Caco-2 (cell line): ENCODE results near the gene MED26. TPM values are rescaled to one million over a fixed set of nuclear protein-coding genes. Genes with fewer than 3 reads are reported as not detected.

Experiments
- BruUV-seq: library from RNA; stranded (reverse); fragments of 400-500 nt; replicated peaks from 2 replicates; lab custom pipeline; 2021; lab: Mats Ljungman, UMichigan
- CTCF ChIA-PET: fragments of 300-600 bp; sonication (Branson Sonifier 250); formaldehyde crosslinking; loops from one replicate; lab custom pipeline; 2022; ENCODE audit warnings: antibody characterized with exemption; lab: Charles Lee
- POLR2A ChIA-PET: fragments of 300-600 bp; sonication (Branson Sonifier 250); formaldehyde crosslinking; loops from one replicate; lab custom pipeline; 2022; ENCODE audit warnings: antibody characterized with exemption; lab: Charles Lee
- DNase-seq, 2 experiments: peaks; one replicate each; pipeline versions ENCODE4 v3.0.0 to v3.0.0-alpha.2; 2020 to 2022
- H3K27me3 ChIP-seq: replicated peaks from 2 replicates; pipeline ENCODE4 v1.6.0; 2011; ENCODE audit warnings: low read length; ENCODE audit not compliant: control insufficient read depth, insufficient read depth
- H3K36me3 ChIP-seq: 2 replicates; pipeline ENCODE4 v1.5.1; 2011; ENCODE audit warnings: low read length; ENCODE audit not compliant: control insufficient read depth, insufficient read depth
- H3K4me1 ChIP-seq: fragments of 250-450 bp; sonication (Bioruptor Pico); 2 replicates; pipeline ENCODE4 v1.5.1; 2020; ENCODE audit warnings: mild to moderate bottlenecking
- H3K4me3 ChIP-seq: 2 replicates; pipeline ENCODE4 v1.5.1; 2011; ENCODE audit warnings: low read depth, mild to moderate bottlenecking, control low read depth, low read length
- H3K9me3 ChIP-seq: fragments of 250-450 bp; sonication (Bioruptor Pico); 2 replicates; pipeline ENCODE4 v1.5.1; 2020; ENCODE audit warnings: mild to moderate bottlenecking, moderate library complexity
- H3K27ac Mint-ChIP-seq: one replicate; pipeline ENCODE4 v1.8.0; 2022; ENCODE audit warnings: mixed read lengths; ENCODE audit not compliant: unreplicated experiment
- H3K27me3 Mint-ChIP-seq: one replicate; pipeline ENCODE4 v1.8.0; 2022; ENCODE audit warnings: mixed read lengths; ENCODE audit not compliant: insufficient read depth, unreplicated experiment
- H3K36me3 Mint-ChIP-seq: one replicate; pipeline ENCODE4 v1.8.0; 2022; ENCODE audit warnings: mild to moderate bottlenecking, mixed read lengths; ENCODE audit not compliant: insufficient read depth, unreplicated experiment
- H3K4me1 Mint-ChIP-seq: one replicate; pipeline ENCODE4 v1.8.0; 2022; ENCODE audit warnings: low read depth, mixed read lengths; ENCODE audit not compliant: unreplicated experiment
- H3K4me3 Mint-ChIP-seq: one replicate; pipeline ENCODE4 v1.8.0; 2022; ENCODE audit warnings: mild to moderate bottlenecking, moderate library complexity, mixed read lengths; ENCODE audit not compliant: unreplicated experiment
- H3K9me3 Mint-ChIP-seq: one replicate; pipeline ENCODE4 v1.8.0; 2022; ENCODE audit warnings: mixed read lengths; ENCODE audit not compliant: unreplicated experiment
- CTCF ChIP-seq, 2 experiments: fragments of 200-600 bp in 1 of 2; IDR thresholded peaks; 1 replicate in 1 of 2; 2 replicates in 1 of 2; pipeline versions ENCODE4 v1.5.1 to v1.8.0; 2011 to 2022; ENCODE audit warnings: antibody characterized with exemption in 1 of 2, control low read depth in 1 of 2, inconsistent platforms in 1 of 2, low read depth in 1 of 2, low read length in 1 of 2, mild to moderate bottlenecking in 1 of 2, moderate library complexity in 1 of 2; ENCODE audit not compliant: insufficient read depth in 1 of 2, severe bottlenecking in 1 of 2, unreplicated experiment in 1 of 2
- intact Hi-C: fragments of 100-400 bp; cut with micrococcal nuclease; formaldehyde crosslinking; loops from one replicate; pipeline ENCODE4 v1.10.0; 2022; ENCODE audit not compliant: unreplicated experiment
- total RNA-seq: library from RNA; stranded (reverse); gene quantifications from 2 replicates; pipeline ENCODE4 v1.2.3, GENCODE V29; 2022

Gene MED26
- total RNA-seq, 1 experiment from 2014 or later = 11.4 TPM

DNA sequence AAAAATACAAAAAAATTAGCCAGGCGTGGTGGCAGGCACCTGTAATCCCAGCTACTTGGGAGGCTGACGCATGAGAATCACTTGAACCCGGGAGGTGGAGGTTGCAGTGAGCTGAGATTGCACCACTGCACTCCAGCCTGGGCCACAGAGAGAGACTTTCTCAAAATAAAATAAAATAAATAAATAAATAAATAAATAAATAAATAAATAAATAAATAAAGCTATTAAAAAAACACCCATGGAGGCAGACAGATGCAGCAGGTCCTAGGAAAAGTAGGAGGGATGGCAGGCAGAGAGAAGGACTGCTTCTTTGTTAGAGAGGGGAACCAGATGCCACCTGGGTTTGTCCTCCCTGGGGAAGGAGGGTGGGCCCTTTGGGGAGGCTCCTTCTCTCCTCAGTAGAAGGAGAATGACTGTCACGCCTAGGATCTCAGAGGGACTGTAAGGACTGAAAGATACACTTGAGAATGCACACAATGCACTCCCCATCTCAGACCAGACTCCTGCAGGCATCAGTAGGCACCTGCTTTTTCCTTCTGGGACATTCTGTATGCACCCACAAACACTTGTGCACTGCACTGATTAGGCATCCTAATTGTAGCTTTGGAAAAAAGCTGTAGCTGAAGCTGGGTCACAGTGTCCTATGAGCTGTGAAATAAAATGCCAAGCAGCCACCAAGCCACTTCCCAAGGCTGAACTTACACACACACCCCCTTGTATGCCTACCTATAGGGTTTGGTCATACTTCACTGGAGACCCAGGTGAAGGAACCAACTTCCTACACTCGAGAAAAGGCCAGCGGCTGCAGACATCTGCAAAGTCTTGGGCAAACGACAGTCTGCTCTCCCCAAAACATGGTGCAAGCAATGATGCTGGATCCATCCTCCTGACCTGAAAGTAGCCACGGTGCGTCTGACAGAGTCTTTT lies 36.9 kb downstream of the MED26 start:
- H3K27me3 Mint-ChIP-seq = no peaks in the 10 kb centered on the region
- ChIA-PET CTCF (no interaction called here), POLR2A (interaction anchor here (0.5 kb wide), 1 partner anchor 742 kb away, joined by 4 read pairs; no protein-coding TSS in a partner anchor)
- no peak overlapping the region for H3K27ac Mint-ChIP-seq
- no peak for DNase-seq
- no TSS peak for BruUV-seq
- H3K4me3 Mint-ChIP-seq = no peak overlapping the region
- H3K4me1 ChIP-seq = no peaks in the 10 kb centered on the region
- H3K36me3 ChIP-seq = no peaks in the 10 kb centered on the region
- H3K4me1 Mint-ChIP-seq = no peaks in the 10 kb centered on the region
- intact Hi-C loops = no loop called here
- H3K27me3 ChIP-seq = no peaks in the 10 kb centered on the region
- H3K4me3 ChIP-seq = no peak overlapping the region
- no peaks in the 10 kb centered on the region for H3K9me3 Mint-ChIP-seq
- no peaks in the 10 kb centered on the region for H3K9me3 ChIP-seq
- no peak for TF ChIP-seq CTCF (IDR thresholded peaks at IDR 0.05; ENCODE audit: insufficient read depth in 1 of 2, low read depth in 1 of 2, low read length in 1 of 2, severe bottlenecking in 1 of 2, unreplicated experiment in 1 of 2)
- no peaks in the 10 kb centered on the region for H3K36me3 Mint-ChIP-seq

- no peaks in the 10 kb centered on the region for H3K27me3 ChIP-seq
- BruUV-seq = no TSS peak
- ChIA-PET POLR2A (no interaction called here), CTCF (no interaction called here)
- Mint-ChIP-seq H3K4me1 (no peaks in the 10 kb centered on the region), H3K4me3 (no peak overlapping the region), H3K9me3 (no peaks in the 10 kb centered on the region), H3K27ac (no peak overlapping the region), H3K36me3 (no peaks in the 10 kb centered on the region), H3K27me3 (no peaks in the 10 kb centered on the region)
- no peak for DNase-seq
- H3K36me3 ChIP-seq = no peaks in the 10 kb centered on the region
- intact Hi-C loops = no loop called here
- no peak for TF ChIP-seq CTCF (IDR thresholded peaks at IDR 0.05; ENCODE audit: insufficient read depth in 1 of 2, low read depth in 1 of 2, low read length in 1 of 2, severe bottlenecking in 1 of 2, unreplicated experiment in 1 of 2)
- H3K4me1 ChIP-seq = no peaks in the 10 kb centered on the region
- H3K4me3 ChIP-seq = no peak overlapping the region
- no peaks in the 10 kb centered on the region for H3K9me3 ChIP-seq
Measured at GRCh38 chr19:16589917-16590316, 38.1 kb downstream of the MED26 start.

GRCh38 chr19:16588824-16589577 lies 39.0 kb downstream of the MED26 start:
- Histone ChIP-seq H3K9me3 (no peaks in the 10 kb centered on the region), H3K27me3 (no peaks in the 10 kb centered on the region), H3K4me1 (0 out of 2 replicates have a peak, but pooled peaks cover 5% of the 10 kb centered on the region), H3K4me3 (no peak overlapping the region), H3K36me3 (no peaks in the 10 kb centered on the region)
- no peak for DNase-seq
- ChIA-PET CTCF (no interaction called here), POLR2A (no interaction called here)
- H3K27me3 Mint-ChIP-seq = no peaks in the 10 kb centered on the region
- no peak for TF ChIP-seq CTCF (IDR thresholded peaks at IDR 0.05; ENCODE audit: insufficient read depth in 1 of 2, low read depth in 1 of 2, low read length in 1 of 2, severe bottlenecking in 1 of 2, unreplicated experiment in 1 of 2)
- no peak overlapping the region for H3K4me3 Mint-ChIP-seq
- no peak overlapping the region for H3K27ac Mint-ChIP-seq
- BruUV-seq = no TSS peak
- intact Hi-C loops = no loop called here
- no peaks in the 10 kb centered on the region for H3K9me3 Mint-ChIP-seq
- no peaks in the 10 kb centered on the region for H3K4me1 Mint-ChIP-seq
- no peaks in the 10 kb centered on the region for H3K36me3 Mint-ChIP-seq
